SK-N-SH (cell line): ENCODE measurements around the gene TUBGCP2. TPM values are rescaled to one million over a fixed set of nuclear protein-coding genes. Genes with fewer than 3 reads are reported as not detected.

ENCODE experiments used
- CTCF ChIA-PET: fragments of 300-600, 350-600 bp; formaldehyde crosslinking; extraction: SDS; loops from one replicate; lab custom pipeline; 2021; lab: Yijun Ruan, JAX
- POLR2A ChIA-PET: fragments of 350-600 bp; sonication (Branson Sonifier 250); formaldehyde crosslinking; extraction: SDS; loops from one replicate; lab custom pipeline; 2020; ENCODE audit warnings: antibody characterized with exemption, inconsistent platforms; lab: Yijun Ruan, JAX
- DNase-seq: peaks from one replicate; pipeline ENCODE4 v3.0.0; 2012
- H2AFZ ChIP-seq: fragments of 200-600 bp; sonication (generic); 2 replicates; pipeline ENCODE4 v1.8.1; 2016; ENCODE audit warnings: antibody characterized with exemption, mild to moderate bottlenecking, low read depth
- H3F3A ChIP-seq: fragments of 200-600 bp; sonication (generic); replicated peaks from 2 replicates; pipeline ENCODE3; 2016; ENCODE audit warnings: antibody characterized with exemption, mild to moderate bottlenecking; ENCODE audit not compliant: insufficient read depth
- H3K27ac ChIP-seq, 2 experiments: fragments of 200-500 bp in 1 of 2; fragments of 200-600 bp in 1 of 2; sonication (Bioruptor generic) in 1 of 2; sonication (generic), shearing (Covaris generic) in 1 of 2; 2 replicates each; pipeline versions ENCODE4 v1.5.1 to v1.6.1; 2014 to 2016; ENCODE audit warnings: low read depth in 2 of 2, inconsistent platforms in 1 of 2, low read length in 1 of 2, mild to moderate bottlenecking in 1 of 2, mixed read lengths in 1 of 2
- H3K27me3 ChIP-seq: fragments of 200-600 bp; sonication (generic), shearing (Covaris generic); 2 replicates; pipeline ENCODE4 v1.6.1; 2016; ENCODE audit warnings: mixed run types; ENCODE audit not compliant: insufficient read depth
- H3K36me3 ChIP-seq, 2 experiments: fragments of 200-500 bp in 1 of 2; fragments of 200-600 bp in 1 of 2; sonication (Bioruptor generic) in 1 of 2; sonication (generic) in 1 of 2; replicated peaks in 1 of 2; 2 replicates each; pipeline versions ENCODE3 to v1.5.1; 2014 to 2016; ENCODE audit warnings: low read length in 1 of 2, mild to moderate bottlenecking in 1 of 2; ENCODE audit not compliant: insufficient read depth in 2 of 2, control insufficient read depth in 1 of 2
- H3K4me1 ChIP-seq, 2 experiments: fragments of 200-500 bp in 1 of 2; fragments of 200-600 bp in 1 of 2; sonication (Bioruptor generic) in 1 of 2; sonication (generic), shearing (Covaris generic) in 1 of 2; 2 replicates each; pipeline versions ENCODE4 v1.5.1 to v1.6.1; 2014 to 2016; ENCODE audit warnings: low read depth in 1 of 2, low read length in 1 of 2, mixed run types in 1 of 2; ENCODE audit not compliant: insufficient read depth in 2 of 2, control insufficient read depth in 1 of 2
- H3K4me2 ChIP-seq: fragments of 200-600 bp; sonication (generic), shearing (Covaris generic); 2 replicates; pipeline ENCODE4 v1.6.1; 2017; ENCODE audit warnings: mixed run types
- H3K4me3 ChIP-seq, 2 experiments: fragments of 200-500 bp in 1 of 2; fragments of 200-600 bp in 1 of 2; sonication (Bioruptor generic) in 1 of 2; sonication (generic), shearing (Covaris generic) in 1 of 2; 2 replicates each; pipeline versions ENCODE4 v1.5.1 to v1.8.1; 2014 to 2016; ENCODE audit warnings: low read depth in 2 of 2, inconsistent platforms in 1 of 2, low read length in 1 of 2, mild to moderate bottlenecking in 1 of 2, mixed read lengths in 1 of 2, moderate library complexity in 1 of 2
- H3K79me2 ChIP-seq: fragments of 200-600 bp; sonication (generic); 2 replicates; pipeline ENCODE4 v1.8.1; 2017; ENCODE audit warnings: mild to moderate bottlenecking; ENCODE audit not compliant: insufficient read depth
- H3K9ac ChIP-seq: fragments of 200-600 bp; sonication (generic); 2 replicates; pipeline ENCODE4 v1.6.1; 2017; ENCODE audit warnings: mixed run types
- H3K9me2 ChIP-seq: fragments of 200-600 bp; sonication (generic); 2 replicates; pipeline ENCODE4 v1.6.1; 2017; ENCODE audit warnings: mixed run types
- H3K9me3 ChIP-seq: fragments of 200-600 bp; sonication (generic); 2 replicates; pipeline ENCODE4 v1.6.1; 2017; ENCODE audit warnings: mixed run types, mild to moderate bottlenecking, moderate library complexity
- H4K20me1 ChIP-seq: fragments of 200-600 bp; sonication (generic); 2 replicates; pipeline ENCODE4 v1.6.1; 2017; ENCODE audit warnings: mild to moderate bottlenecking, mixed run types; ENCODE audit not compliant: insufficient read depth
- ELF1 ChIP-seq: IDR thresholded peaks from 2 replicates; pipeline ENCODE4 v1.4.0; 2012
- FOSL2 ChIP-seq: IDR thresholded peaks from 2 replicates; pipeline ENCODE4 v1.4.0; 2012; ENCODE audit warnings: low read depth, mild to moderate bottlenecking, moderate library complexity, borderline replicate concordance
- JUND ChIP-seq: IDR thresholded peaks from 2 replicates; pipeline ENCODE4 v1.4.0; 2012
- MEF2A ChIP-seq: IDR thresholded peaks from 2 replicates; pipeline ENCODE4 v1.4.0; 2012; ENCODE audit warnings: low read depth, borderline replicate concordance
- NFIC ChIP-seq: IDR thresholded peaks from 2 replicates; pipeline ENCODE4 v1.4.0; 2012; ENCODE audit warnings: borderline replicate concordance
- RAD21 ChIP-seq: IDR thresholded peaks from 2 replicates; pipeline ENCODE4 v1.6.1; 2012; ENCODE audit warnings: mild to moderate bottlenecking, low read length
- RCOR1 ChIP-seq: fragments of 150-350 bp; IDR thresholded peaks from 2 replicates; pipeline ENCODE4 v1.6.1; 2017; ENCODE audit warnings: antibody characterized with exemption, low read length
- RFX5 ChIP-seq: IDR thresholded peaks from 2 replicates; pipeline ENCODE4 v1.6.1; 2012; ENCODE audit warnings: mild to moderate bottlenecking, improper control_type of control experiment, low read length
- TCF12 ChIP-seq: IDR thresholded peaks from 2 replicates; pipeline ENCODE4 v1.4.0; 2012
- TEAD4 ChIP-seq: IDR thresholded peaks from 2 replicates; pipeline ENCODE4 v1.4.0; 2012; ENCODE audit warnings: mild to moderate bottlenecking, borderline replicate concordance; ENCODE audit not compliant: insufficient read depth
- YY1 ChIP-seq: IDR thresholded peaks from 2 replicates; pipeline ENCODE4 v1.4.0; 2012; ENCODE audit warnings: low read depth, mild to moderate bottlenecking
- WGBS: methylation state at CpG from one replicate; pipeline ENCODE4 v1.1.6; 2017; ENCODE audit warnings: low lambda C conversion rate; 5-methylcytosine and 5-hydroxymethylcytosine counted together
- polyA plus RNA-seq, 3 experiments: library from polyadenylated mRNA; depleted of rRNA; stranded (reverse); fragments of >200 nt; gene quantifications; 2 replicates each; pipeline ENCODE4 v1.2.3, GENCODE V29; 2012
- TF ChIP-seq, protein P1 (sequence below): IDR thresholded peaks from 2 replicates; pipeline ENCODE4 v1.6.1; 2012; ENCODE audit warnings: mild to moderate bottlenecking, low read depth, low read length, moderate library complexity
- TF ChIP-seq, protein P2 (sequence below): IDR thresholded peaks from 2 replicates; pipeline ENCODE4 v1.4.0; 2012; ENCODE audit warnings: low read depth
- TF ChIP-seq, protein P3 (sequence below): fragments of 150-350 bp; IDR thresholded peaks from 2 replicates; pipeline ENCODE4 v1.6.1; 2017; ENCODE audit warnings: antibody characterized with exemption, low read length, low read depth, borderline replicate concordance
- TF ChIP-seq, protein P4 (sequence below): fragments of 200-600 bp; sonication (generic); IDR thresholded peaks from 2 replicates; pipeline ENCODE4 v1.6.1; 2017; ENCODE audit warnings: antibody characterized with exemption, mild to moderate bottlenecking, moderate library complexity
- TF ChIP-seq, protein P5 (sequence below): fragments of 150-350 bp; IDR thresholded peaks from 2 replicates; pipeline ENCODE4 v1.6.1; 2016; ENCODE audit warnings: mild to moderate bottlenecking, low read depth, low read length

The TUBGCP2 gene
- polyA plus RNA-seq, 1 of the 3 experiments (the other 2 are of a cell fraction) = 49.1 TPM

DNA sequence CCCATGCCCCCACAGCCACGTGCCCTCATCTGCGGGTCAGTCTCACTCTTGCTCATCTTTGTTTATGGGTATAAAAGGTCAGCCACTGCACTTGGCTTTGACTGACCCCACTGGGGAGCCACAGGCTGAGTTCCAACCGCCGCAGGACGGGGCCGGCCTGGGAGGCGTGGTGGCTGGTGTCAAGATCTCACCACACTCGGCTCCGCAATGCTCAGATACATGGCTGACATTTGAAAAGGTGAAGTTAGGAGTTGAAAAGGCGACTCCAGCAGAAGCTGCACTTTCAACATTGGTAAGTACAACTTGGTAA is 14.9 kb downstream of the TUBGCP2 start:
- WGBS = 97% methylated on average over 10 of the region's 10 CpGs
- no peak for TF ChIP-seq TEAD4
- no peak for TF ChIP-seq JUND
- TF ChIP-seq RCOR1 = no peak
- TF ChIP-seq, protein P1, sequence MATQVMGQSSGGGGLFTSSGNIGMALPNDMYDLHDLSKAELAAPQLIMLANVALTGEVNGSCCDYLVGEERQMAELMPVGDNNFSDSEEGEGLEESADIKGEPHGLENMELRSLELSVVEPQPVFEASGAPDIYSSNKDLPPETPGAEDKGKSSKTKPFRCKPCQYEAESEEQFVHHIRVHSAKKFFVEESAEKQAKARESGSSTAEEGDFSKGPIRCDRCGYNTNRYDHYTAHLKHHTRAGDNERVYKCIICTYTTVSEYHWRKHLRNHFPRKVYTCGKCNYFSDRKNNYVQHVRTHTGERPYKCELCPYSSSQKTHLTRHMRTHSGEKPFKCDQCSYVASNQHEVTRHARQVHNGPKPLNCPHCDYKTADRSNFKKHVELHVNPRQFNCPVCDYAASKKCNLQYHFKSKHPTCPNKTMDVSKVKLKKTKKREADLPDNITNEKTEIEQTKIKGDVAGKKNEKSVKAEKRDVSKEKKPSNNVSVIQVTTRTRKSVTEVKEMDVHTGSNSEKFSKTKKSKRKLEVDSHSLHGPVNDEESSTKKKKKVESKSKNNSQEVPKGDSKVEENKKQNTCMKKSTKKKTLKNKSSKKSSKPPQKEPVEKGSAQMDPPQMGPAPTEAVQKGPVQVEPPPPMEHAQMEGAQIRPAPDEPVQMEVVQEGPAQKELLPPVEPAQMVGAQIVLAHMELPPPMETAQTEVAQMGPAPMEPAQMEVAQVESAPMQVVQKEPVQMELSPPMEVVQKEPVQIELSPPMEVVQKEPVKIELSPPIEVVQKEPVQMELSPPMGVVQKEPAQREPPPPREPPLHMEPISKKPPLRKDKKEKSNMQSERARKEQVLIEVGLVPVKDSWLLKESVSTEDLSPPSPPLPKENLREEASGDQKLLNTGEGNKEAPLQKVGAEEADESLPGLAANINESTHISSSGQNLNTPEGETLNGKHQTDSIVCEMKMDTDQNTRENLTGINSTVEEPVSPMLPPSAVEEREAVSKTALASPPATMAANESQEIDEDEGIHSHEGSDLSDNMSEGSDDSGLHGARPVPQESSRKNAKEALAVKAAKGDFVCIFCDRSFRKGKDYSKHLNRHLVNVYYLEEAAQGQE = no peak
- TF ChIP-seq YY1 = no peak
- TF ChIP-seq FOSL2 = no peak
- TF ChIP-seq, protein P2, sequence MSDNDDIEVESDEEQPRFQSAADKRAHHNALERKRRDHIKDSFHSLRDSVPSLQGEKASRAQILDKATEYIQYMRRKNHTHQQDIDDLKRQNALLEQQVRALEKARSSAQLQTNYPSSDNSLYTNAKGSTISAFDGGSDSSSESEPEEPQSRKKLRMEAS = no peak
- TF ChIP-seq NFIC = no peak
- TF ChIP-seq TCF12 = no peak
- no peak for TF ChIP-seq MEF2A
- no peak for TF ChIP-seq RFX5
- no peak for TF ChIP-seq ELF1
- no peak for TF ChIP-seq RAD21
- TF ChIP-seq, protein P3, sequence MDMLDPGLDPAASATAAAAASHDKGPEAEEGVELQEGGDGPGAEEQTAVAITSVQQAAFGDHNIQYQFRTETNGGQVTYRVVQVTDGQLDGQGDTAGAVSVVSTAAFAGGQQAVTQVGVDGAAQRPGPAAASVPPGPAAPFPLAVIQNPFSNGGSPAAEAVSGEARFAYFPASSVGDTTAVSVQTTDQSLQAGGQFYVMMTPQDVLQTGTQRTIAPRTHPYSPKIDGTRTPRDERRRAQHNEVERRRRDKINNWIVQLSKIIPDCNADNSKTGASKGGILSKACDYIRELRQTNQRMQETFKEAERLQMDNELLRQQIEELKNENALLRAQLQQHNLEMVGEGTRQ = no peak
- TF ChIP-seq, protein P4, sequence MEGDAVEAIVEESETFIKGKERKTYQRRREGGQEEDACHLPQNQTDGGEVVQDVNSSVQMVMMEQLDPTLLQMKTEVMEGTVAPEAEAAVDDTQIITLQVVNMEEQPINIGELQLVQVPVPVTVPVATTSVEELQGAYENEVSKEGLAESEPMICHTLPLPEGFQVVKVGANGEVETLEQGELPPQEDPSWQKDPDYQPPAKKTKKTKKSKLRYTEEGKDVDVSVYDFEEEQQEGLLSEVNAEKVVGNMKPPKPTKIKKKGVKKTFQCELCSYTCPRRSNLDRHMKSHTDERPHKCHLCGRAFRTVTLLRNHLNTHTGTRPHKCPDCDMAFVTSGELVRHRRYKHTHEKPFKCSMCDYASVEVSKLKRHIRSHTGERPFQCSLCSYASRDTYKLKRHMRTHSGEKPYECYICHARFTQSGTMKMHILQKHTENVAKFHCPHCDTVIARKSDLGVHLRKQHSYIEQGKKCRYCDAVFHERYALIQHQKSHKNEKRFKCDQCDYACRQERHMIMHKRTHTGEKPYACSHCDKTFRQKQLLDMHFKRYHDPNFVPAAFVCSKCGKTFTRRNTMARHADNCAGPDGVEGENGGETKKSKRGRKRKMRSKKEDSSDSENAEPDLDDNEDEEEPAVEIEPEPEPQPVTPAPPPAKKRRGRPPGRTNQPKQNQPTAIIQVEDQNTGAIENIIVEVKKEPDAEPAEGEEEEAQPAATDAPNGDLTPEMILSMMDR = no peak
- TF ChIP-seq, protein P5, sequence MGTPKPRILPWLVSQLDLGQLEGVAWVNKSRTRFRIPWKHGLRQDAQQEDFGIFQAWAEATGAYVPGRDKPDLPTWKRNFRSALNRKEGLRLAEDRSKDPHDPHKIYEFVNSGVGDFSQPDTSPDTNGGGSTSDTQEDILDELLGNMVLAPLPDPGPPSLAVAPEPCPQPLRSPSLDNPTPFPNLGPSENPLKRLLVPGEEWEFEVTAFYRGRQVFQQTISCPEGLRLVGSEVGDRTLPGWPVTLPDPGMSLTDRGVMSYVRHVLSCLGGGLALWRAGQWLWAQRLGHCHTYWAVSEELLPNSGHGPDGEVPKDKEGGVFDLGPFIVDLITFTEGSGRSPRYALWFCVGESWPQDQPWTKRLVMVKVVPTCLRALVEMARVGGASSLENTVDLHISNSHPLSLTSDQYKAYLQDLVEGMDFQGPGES = no peak
- peaks cover 0 to 14% of the 10 kb centered on the region in 2 experiments; a peak in 2 of 4 replicates for H3K4me1 ChIP-seq
- ChIA-PET CTCF (interaction anchor here (1.2 kb wide), 1 partner anchor 14 kb away, joined by 5 read pairs; no protein-coding TSS in a partner anchor), POLR2A (no interaction called here)
- H2AFZ ChIP-seq = no peak overlapping the region
- no peaks in the 10 kb centered on the region for H3K79me2 ChIP-seq
- peak overlapping the region; percentile 68; the same call in 1 of the 2 replicates for H3K4me2 ChIP-seq
- H3K9me2 ChIP-seq = no peaks in the 10 kb centered on the region
- H3K9ac ChIP-seq = no peak overlapping the region
- no peak for DNase-seq
- no peaks in the 10 kb centered on the region for H3K27me3 ChIP-seq
- no peak overlapping the region for H3K4me3 ChIP-seq
- no peaks in the 10 kb centered on the region for H4K20me1 ChIP-seq
- H3K27ac ChIP-seq = peak overlapping the region in 1 of 2 experiments; percentile 49; a peak in 1 of 4 replicates
- no peaks in the 10 kb centered on the region for H3K9me3 ChIP-seq
- H3F3A ChIP-seq = peaks cover 8% of the 10 kb centered on the region
- peaks cover 12 to 66% of the 10 kb centered on the region in 2 experiments for H3K36me3 ChIP-seq
